Glomerular endothelial cell (primary cell): ENCODE measurements around the gene HS3ST2. TPM values are rescaled to one million over a fixed set of nuclear protein-coding genes. Genes with fewer than 3 reads are reported as not detected.
"Not testable (repeated sequence)": the region's sequence is repeated elsewhere in the genome, so short reads cannot be mapped to it uniquely, and the experiment has no call there.

Experiments used
- DNase-seq: peaks from one replicate; pipeline ENCODE4 v3.0.0-alpha.2; 2011; ENCODE audit warnings: low read depth, low spot score; ENCODE audit errors: extremely low read depth
- total RNA-seq: library from RNA; depleted of rRNA; stranded (reverse); fragments of >200 nt; gene quantifications from 2 replicates; pipeline ENCODE4 v1.2.3, GENCODE V29; 2015

The HS3ST2 gene
- total RNA-seq, 1 donor from 2014 or later = not detected

DNA sequence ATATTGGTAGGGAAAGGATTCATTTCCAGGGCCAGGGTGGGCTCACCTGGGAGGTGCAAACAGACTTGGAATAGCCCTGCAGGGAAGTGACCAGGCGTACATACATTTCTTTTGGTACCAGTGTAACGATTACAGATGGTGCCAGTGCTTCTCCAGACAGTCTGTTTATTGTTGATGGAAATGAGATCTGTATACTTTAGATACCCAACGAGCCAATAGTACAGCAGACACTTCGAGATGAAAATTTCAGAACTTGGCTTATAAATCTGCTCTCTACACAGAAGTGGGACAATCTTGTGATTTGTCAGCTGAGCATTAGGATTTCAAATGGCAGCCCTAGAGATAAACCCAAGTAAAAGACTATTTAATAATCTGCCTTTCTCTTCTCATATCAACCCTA lies 57.9 kb downstream of the HS3ST2 start:
- no peak for DNase-seq

DNA sequence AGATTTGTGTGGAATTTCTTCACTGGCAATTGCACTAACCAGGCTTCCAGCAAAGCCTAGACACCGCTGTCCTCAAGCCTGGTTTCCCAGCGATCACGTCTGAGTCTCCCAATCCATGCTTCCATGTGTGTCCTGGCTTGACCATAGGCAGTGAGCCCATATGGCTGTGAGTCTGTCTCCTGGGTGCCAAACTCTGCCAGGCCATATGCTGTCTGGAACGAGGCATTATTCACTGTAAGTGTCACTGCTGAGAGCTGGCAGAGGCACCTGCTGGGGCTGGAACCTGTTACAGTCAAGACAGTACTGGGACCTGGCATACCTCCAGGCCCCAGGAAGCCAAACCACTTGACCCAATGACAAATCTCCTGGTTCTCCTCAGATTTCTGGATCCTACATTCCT lies 60.4 kb downstream of the HS3ST2 start:
- no peak for DNase-seq

DNA sequence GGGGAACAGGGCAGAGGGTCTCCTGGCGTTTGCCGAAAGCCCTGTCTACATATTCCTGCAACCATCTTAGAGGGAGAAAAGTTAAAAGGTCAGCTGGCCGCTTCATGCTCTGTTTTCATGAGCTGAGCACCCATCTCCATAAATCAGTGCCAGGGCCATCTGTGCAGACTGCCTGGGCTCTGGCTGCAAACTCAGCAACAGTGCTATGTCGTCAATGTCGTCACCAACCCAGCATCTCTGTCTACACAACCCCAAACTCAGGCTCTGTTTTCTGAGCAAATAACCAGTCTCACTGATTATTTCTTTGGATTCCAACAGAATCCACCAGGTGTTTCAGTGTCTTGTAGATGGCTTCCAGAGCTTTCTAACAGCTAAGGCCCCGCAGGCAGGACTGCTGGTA lies 65.0 kb downstream of the HS3ST2 start:
- DNase-seq = no peak

DNA sequence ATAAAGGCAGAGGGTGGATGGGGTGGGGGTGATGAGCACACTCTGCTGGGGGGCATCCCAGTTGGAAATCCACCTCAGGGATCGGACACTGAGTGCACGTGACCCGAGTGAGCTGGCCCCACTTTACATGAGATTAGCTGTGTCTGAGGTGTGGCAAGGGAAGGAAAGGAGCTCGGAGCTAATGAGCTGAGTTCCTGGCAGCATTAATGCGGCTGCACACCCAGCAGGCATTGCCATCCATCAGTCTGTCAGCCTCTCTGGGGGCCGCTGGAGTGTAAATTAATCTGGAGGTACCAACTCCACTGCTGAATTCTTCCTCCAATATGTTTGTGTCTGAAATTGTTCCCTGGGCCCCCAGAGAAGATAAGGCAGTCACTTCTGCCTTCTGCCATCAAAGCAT lies 65.5 kb downstream of the HS3ST2 start:
- no peak for DNase-seq

DNA sequence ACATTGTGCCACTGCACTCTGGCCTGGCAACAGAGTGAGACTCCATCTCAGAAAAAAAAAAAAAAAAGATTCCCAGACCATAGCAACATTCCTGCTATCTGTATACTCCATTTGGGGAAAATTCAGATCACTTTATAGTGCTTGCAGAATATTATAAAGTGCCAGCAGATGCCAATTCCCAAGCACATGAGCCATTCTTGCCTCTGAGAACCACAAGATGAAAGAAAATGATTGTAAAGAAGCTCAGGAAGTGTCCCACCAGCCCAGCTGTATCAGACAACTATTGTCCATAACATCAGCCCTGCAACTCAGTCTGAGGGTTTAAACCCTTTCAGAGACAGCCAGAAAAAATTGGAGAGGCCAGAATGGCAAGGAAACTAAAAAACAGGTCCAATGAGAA lies 69.0 kb downstream of the HS3ST2 start:
- no peak for DNase-seq

DNA sequence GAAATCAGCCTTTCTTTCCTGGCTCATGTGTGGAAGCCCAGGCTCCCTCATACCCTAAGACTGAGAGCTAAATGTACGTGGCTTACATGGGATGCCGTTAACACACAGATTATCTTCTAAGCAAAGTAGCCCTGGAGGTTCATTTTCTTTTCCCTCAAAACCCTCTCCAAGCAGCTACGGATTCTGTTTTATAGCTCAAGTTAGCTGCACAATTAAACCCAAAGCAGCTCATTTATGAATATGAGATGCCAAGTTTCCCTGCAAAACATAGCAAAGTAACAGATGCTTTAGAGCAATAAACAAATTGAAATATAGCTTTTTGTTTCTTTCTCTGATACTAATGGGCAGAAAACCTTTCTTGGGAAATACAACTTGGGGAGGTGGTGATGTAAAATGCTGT lies 72.0 kb downstream of the HS3ST2 start:
- DNase-seq = no peak

DNA sequence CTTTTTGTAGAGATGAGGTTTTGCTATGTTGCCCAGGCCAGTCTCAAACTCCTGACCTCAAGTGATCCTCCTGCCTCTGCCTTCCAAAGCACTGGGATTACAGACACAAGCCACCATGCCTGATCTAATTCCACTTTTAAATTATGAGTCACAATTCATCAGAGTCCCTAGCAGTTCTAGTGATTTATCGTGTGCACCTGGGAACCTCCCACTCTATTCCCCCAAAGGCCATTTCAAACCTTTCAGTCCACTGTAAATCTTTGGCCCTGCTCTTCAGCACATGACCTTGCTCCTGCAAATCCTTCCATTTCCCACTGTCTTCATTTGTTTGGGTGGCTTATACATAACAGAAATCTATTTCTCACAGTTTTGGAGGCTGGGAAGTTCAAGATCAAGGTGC lies 73.0 kb downstream of the HS3ST2 start:
- no peak for DNase-seq

DNA sequence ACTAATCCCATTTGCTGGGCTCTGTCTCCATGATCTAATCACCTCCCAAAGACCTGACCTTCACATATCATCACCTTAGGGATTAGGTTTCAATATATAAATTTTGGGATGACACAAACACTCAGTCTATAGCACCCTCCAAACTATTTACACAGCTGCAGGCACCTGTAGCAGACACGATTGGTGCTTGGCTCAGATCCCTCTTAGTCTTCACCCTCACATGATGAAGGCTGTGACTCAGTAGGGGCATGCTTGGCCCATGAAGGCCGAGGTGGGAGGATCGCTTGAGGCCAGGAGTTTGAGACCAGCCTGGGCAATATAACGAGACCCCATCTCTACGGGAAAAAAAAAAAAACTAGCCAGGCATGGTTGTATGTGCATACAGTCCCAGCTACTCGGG lies 73.5 kb downstream of the HS3ST2 start:
- DNase-seq = no peak

DNA sequence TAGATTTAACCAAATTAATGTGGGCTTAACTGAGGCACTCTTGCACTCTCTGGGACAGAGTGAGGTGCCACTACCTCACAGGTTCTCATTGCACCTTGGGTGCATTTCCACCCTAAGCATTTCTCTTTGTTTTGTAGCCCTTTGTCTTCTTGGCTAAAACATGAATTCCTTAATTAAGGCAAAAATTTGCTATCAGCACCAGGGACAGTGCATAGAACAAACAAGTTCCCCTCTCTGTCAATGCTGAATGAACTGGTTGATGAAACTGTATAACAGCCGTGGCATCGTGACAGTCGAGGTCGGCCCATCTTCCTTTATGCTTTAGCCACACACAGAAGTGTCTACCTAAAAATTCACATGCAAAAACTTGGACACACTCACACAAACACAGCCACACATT lies 74.8 kb downstream of the HS3ST2 start:
- DNase-seq = no peak

DNA sequence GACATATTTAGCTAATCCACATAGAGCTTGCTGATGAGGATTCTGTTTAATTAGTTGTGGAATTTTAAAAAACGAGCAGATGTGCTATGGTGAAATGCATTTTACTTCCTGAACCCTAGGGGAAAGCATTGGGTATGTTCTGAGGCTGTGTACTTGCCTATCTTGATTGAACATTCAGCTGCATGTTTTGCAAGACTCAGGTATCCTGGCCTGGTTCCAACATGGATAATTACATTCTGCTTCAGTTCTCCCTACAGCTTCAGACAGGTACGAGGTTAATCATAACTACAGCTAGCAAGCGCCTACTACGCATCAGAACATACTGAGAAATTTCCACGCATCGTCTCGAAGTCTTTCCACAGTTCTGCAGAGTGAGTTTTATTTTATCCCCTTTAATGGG lies 77.0 kb downstream of the HS3ST2 start:
- DNase-seq = no peak

DNA sequence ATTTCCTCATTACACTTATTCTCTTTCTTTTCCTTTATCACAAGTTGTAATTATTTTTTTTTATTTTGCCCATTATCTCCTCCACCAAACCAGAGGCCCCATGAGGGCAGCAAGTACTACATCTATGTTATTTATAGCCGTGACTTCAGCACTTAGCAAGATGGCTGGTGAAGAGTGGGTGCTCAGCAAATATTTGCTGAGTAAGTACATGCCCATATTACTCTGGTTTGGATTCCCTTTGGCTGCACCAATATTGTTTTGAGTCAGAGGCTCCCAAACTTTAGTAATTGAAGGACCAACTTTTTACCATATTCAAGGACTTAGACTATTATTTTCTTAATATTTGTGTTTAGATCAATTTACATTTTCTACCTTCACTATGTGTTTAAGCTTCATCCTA lies 83.2 kb downstream of the HS3ST2 start:
- DNase-seq = no peak

DNA sequence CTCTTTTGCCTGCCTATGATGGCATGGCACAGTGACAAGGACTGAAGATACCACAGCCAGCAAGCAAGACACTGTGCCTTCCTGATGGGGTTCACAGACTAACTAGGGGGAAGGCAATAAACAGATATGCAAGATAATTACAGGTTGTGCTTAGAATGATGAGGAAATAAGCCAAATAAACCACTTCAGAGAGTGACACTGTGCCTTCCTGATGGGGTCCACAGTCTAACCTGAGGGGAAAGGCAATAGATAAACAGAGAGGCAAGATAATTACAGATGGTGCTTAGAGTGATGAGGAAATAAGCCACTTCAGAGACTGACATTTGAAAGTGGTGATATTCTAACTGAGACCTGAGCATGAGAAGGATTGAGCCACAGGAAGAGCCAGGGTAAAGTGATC lies 84.2 kb downstream of the HS3ST2 start:
- DNase-seq = no peak

DNA sequence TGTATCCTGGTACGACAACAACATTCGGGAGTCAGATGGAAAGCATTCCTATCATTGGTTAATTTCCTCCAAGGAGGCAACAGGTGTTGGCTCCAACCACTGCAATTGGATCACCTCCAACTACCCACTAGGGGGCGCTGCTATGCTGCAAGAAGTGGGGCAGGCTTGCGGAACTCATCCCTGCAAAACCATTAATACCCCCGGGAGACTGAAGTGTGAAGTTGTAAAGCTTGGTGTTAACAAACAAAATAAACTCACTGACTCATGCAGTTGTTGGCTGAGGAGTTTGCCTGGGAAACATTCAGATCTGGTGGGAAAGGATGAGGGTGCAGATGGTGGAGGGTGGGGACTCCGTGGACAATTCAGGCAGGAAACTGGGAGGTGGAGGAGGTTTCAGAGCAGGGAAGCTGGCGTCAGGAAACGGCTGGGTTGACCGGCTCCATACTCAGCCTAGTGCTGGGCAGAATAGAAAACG lies 84.9 kb downstream of the HS3ST2 start:
- DNase-seq = peak; percentile 51

DNA sequence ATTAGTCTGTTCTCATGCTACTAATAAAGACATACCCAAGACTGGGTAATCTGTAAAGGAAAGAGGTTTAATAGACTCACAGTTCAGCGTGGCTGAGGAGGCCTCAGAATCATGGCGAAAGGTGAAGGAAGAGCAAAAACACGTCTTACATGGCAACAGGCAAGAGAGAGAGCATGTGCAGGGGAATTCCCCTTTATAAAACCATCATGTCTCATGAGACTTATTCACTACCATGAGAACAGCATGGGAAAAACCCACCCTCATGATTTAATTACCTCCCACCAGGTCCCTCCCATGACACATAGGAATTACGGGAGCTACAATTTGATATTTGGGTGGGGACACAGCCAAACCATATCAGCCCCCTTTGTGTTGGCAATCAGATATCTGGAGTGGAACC lies 85.6 kb downstream of the HS3ST2 start:
- not testable (repeated sequence) for DNase-seq

DNA sequence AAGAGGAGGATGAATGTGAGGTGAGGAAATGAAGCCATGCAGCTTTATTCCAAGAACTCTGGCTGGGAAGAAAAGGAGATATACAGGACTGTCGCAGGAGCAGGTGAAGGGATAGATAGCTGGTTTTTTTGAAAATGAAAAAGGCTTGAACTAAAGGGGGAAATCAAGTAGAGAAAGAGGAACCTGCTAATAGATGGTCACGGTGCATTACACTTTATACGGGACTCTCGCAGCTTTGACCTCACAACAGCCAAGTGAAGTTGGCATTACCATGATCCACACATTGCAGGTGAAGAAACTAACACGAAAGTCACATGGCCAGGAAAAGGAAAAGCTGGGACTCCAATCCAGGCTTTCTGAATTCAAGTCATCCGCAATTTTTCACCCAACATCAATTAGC lies 86.9 kb downstream of the HS3ST2 start:
- DNase-seq = no peak

DNA sequence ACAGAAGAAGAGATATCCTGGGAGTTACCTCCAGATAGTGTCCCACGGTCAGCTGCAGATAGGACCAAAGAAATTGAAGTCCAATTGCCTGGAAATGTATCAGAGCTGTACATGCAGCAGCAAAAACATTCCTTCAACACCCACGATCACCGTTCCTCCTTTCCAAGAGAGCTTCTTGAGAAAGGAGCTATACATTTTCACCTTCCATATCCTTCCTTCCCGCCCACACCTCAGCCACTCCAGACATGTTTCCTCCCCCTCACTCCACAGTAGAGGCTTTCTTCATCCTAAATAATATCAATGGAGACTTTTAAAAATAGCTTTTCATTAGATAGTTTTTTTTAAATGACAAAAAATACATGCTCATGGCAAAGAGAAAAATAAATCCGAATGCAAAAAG lies 87.6 kb downstream of the HS3ST2 start:
- no peak for DNase-seq

DNA sequence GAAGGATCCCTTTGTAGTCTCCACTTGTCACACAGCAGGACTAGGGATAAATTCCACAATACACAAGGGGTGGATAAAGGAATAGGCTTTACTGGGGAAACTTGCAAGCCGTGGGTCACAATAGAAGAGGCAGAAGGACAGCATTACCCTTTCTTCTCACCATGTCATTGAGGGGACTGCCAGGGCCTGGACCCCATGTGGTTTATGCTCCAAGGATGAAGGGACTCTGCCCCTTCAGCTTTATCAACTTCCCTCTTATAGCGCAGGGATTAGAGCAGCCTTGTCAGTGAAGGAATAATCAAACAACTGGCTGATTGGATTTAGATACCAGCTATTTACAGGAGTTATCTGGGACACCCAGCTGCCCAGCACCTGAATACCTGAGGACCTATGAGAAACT lies 89.8 kb downstream of the HS3ST2 start:
- no peak for DNase-seq

DNA sequence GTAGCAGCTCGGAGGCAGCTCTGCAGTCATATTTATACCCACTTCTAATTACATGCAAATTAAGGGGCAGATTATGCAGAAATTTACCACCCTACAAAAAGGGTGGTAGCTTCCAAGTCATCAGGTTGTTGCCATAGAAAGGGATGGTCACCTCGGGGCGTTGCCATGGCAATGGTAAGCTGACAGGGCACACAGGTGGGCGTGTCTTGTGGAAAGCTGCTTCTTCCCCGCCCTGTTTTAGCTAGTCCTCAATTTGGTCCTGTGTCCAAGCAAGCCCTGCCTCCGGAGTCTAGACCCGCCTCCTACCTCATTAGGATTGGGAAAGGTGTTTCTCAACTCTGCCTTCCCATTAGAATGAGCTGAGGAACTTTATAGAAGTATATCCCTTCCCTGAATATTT lies 98.7 kb downstream of the HS3ST2 start:
- no peak for DNase-seq

DNA sequence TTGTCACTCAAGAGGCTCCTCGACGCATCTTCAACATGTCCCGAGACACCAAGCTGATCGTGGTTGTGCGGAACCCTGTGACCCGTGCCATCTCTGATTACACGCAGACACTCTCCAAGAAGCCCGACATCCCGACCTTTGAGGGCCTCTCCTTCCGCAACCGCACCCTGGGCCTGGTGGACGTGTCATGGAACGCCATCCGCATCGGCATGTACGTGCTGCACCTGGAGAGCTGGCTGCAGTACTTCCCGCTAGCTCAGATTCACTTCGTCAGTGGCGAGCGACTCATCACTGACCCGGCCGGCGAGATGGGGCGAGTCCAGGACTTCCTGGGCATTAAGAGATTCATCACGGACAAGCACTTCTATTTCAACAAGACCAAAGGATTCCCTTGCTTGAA lies 101.0 kb downstream of the HS3ST2 start:
- DNase-seq = no peak

DNA sequence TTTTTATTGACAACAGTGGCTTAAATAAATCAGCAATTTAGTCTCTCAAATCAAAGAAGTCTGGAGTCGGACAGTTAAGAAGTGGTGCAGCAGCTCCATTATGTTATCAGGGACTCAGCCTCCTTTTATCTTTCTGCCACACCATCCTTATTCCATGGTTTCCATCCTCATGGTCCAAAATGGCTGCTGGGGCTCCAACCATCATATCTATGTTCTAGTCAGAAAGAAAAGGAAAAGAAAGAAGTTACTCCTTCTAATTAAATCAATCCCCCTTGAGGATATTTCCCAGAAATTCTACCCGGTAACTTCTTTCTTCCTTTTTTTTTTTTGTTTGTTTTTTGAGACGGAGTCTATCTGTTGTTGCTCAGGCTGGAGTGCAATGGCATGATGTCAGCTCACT lies 109.5 kb downstream of the HS3ST2 start:
- no peak for DNase-seq

DNA sequence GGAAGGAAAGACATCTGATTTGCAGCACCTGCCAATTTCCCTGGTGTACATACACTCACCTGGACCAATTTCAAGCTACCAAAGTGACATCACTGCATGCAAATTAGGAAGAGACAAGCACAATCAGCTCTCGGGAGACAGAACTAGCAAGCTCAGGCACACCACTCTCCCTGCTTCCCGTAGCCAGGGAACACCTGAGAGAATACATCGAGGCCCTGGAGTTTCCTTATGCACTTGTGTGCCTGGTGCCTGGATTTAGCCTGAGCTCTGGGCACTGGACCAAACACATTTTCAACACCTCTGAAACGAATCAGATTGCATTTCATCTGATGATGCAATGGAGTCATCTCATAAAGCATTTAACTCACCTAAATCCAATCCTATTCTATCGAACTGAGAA lies 110.5 kb downstream of the HS3ST2 start:
- DNase-seq = no peak

DNA sequence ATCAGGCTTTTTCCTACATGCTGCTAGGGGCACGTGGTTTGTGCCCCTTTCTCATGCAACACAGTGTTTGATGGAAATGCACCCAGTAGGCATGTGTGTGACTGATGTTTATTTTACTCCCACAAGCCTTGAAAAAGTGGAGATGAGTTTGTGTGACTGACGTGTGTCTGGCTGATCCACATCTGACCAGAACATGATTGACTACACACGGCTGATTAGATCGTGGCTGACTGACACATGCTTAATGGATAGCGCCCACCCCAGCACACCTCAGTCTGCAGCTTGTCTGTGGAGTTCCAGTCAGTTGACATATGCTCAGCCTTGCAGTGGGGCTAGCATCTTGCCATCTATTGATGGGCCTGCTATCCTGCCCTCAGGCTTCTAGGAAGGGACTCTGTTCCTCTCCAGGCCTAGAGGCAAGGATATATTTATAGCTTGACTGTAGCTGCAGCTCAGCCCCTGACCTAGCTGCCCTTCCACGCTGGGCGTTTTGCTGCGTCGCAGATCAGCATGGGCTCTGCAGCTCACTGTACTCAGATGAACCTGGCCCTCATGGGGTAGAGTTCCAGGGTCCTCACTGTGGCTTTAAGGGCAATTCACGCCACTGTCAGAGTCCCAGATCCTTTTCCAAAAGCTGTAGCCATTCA lies 112.3 kb downstream of the HS3ST2 start:
- no peak for DNase-seq

DNA sequence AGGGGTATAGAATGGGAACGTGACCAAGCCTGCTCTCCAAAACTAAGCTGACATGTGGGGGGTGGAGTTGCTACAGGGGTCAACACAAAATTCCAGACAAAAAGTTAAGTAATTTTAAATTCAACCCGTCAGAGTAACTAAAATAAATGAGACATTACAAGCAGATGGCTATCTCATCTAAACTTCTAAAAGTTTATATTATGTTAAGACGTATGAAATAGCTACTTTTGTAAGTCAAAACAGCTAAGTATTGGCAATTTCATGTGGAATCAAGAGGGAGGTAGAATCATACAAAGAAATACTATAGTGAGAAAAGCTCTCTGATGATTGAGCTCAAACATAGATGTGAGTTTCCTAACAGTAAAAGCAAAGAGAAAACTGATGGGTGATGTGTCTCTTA lies 113.3 kb downstream of the HS3ST2 start:
- DNase-seq = no peak
